Rectal smooth muscle tissue (tissue), 1 donor: ENCODE results near the gene LRRC8E.
"Not testable (repeated sequence)": the region's sequence is repeated elsewhere in the genome, so short reads cannot be mapped to it uniquely, and the experiment has no call there.

ENCODE experiments used
- H3K27ac ChIP-seq: one replicate; pipeline ENCODE4 v1.7.0; 2013; ENCODE audit warnings: low read depth, low read length, inconsistent platforms
- H3K27me3 ChIP-seq: one replicate; pipeline ENCODE4 v1.7.0; 2013; ENCODE audit warnings: low read length; ENCODE audit not compliant: control insufficient read depth, insufficient read depth
- H3K36me3 ChIP-seq: one replicate; pipeline ENCODE4 v1.7.0; 2013; ENCODE audit warnings: low read length; ENCODE audit not compliant: control insufficient read depth, insufficient read depth
- H3K4me1 ChIP-seq: one replicate; pipeline ENCODE4 v1.7.0; 2013; ENCODE audit warnings: low read length; ENCODE audit not compliant: control insufficient read depth, insufficient read depth
- H3K4me3 ChIP-seq: one replicate; pipeline ENCODE4 v1.7.0; 2013; ENCODE audit warnings: low read length
- H3K9ac ChIP-seq: one replicate; pipeline ENCODE4 v1.7.0; 2013; ENCODE audit warnings: low read length

Gene LRRC8E

GRCh38 chr19:7912697-7913564 lies 24.6 kb downstream of the LRRC8E start:
- H3K27me3 ChIP-seq = peaks cover 23% of the 10 kb centered on the region
- no peak overlapping the region for H3K27ac ChIP-seq
- peaks cover 15% of the 10 kb centered on the region for H3K36me3 ChIP-seq
- H3K9ac ChIP-seq = no peak overlapping the region
- H3K4me3 ChIP-seq = no peak overlapping the region
- no peaks in the 10 kb centered on the region for H3K4me1 ChIP-seq

GRCh38 chr19:7913652-7914051 lies 25.3 kb downstream of the LRRC8E start:
- Histone ChIP-seq H3K27me3 (peaks cover 26% of the 10 kb centered on the region), H3K9ac (no peak overlapping the region), H3K4me1 (no peaks in the 10 kb centered on the region), H3K36me3 (peaks cover 15% of the 10 kb centered on the region), H3K4me3 (no peak overlapping the region), H3K27ac (no peak overlapping the region)

- Histone ChIP-seq H3K27ac (no peak overlapping the region), H3K9ac (no peak overlapping the region), H3K4me1 (no peaks in the 10 kb centered on the region), H3K27me3 (peaks cover 30% of the 10 kb centered on the region), H3K36me3 (peaks cover 15% of the 10 kb centered on the region), H3K4me3 (no peak overlapping the region)
These were observed 25.8 kb downstream of the LRRC8E start for GRCh38 chr19:7914099-7914498.

- Histone ChIP-seq H3K9ac (no peak within 1 kb of the TSS), H3K27ac (no peak within 1 kb of the TSS), H3K36me3 (peaks cover 15% of the 10 kb centered on the region), H3K4me1 (no peaks in the 10 kb centered on the region), H3K27me3 (peaks cover 30% of the 10 kb centered on the region), H3K4me3 (no peak within 1 kb of the TSS)
These were observed 26.3 kb downstream of the LRRC8E start, which contains the start of gene TGFBR3L for GRCh38 chr19:7914598-7915045. Gene TGFBR3L (plus strand): TSS chr19:7914830.

DNA sequence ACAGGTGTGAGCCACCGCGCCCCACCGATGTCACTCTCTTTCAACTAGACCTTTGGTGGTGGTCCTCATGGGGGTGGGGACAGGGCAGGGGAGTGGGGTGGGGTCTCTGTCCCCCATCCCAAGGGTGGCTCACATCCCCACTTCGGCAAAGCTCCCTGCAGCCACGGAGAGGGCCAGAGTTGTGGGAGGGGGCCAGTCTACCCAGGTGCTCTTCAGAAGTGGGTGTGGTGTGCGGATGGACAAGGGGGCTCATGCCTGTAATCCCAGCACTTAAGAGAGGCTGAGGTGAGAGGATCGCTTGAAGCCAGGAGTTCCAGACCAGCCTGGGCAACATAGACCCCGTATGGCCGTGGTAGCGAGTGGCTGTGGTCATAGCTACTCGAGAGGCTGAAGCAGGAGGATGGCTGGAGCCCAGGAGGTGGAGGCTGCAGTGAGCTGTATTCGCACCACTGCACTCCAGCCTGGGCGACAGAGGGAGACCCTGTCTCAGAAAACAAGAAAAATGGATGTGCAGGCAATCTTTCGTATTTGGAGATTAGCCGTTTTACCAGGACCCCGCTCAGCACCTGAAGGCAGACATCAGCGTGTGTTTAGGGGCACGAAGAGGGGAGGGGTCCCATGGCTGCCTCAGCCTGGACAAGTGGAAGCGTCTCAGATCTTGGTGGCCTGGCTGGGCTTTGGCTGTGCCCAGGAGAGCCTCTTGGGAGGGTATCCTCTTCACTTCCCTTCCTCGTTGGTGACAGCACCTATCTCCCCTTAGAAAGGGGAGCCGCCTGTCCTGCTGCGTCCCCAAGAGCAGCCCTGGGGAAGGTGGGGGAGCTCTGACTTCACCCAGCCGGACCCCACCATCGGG lies 27.2 kb downstream of the LRRC8E start:
- H3K9ac ChIP-seq = no peak overlapping the region
- H3K27me3 ChIP-seq = peaks cover 30% of the 10 kb centered on the region
- H3K4me3 ChIP-seq = no peak overlapping the region
- H3K4me1 ChIP-seq = no peaks in the 10 kb centered on the region
- H3K27ac ChIP-seq = no peak overlapping the region
- peaks cover 12% of the 10 kb centered on the region for H3K36me3 ChIP-seq

GRCh38 chr19:7916103-7916954 lies 28.0 kb downstream of the LRRC8E start:
- H3K27me3 ChIP-seq = peaks cover 30% of the 10 kb centered on the region
- peaks cover 5% of the 10 kb centered on the region for H3K36me3 ChIP-seq
- H3K4me3 ChIP-seq = no peak overlapping the region
- no peak overlapping the region for H3K9ac ChIP-seq
- no peak overlapping the region for H3K27ac ChIP-seq
- H3K4me1 ChIP-seq = peaks cover under 1% of the 10 kb centered on the region

GRCh38 chr19:7916955-7917266 lies 28.6 kb downstream of the LRRC8E start:
- Histone ChIP-seq H3K27ac (no peak overlapping the region), H3K9ac (no peak overlapping the region), H3K27me3 (peaks cover 30% of the 10 kb centered on the region), H3K36me3 (peaks cover 3% of the 10 kb centered on the region), H3K4me1 (peaks cover 7% of the 10 kb centered on the region), H3K4me3 (no peak overlapping the region)

GRCh38 chr19:7917267-7918061 lies 29.2 kb downstream of the LRRC8E start:
- Histone ChIP-seq H3K36me3 (peaks cover 7% of the 10 kb centered on the region), H3K4me1 (peaks cover 12% of the 10 kb centered on the region), H3K9ac (no peak overlapping the region), H3K27me3 (peaks cover 30% of the 10 kb centered on the region), H3K27ac (no peak overlapping the region), H3K4me3 (peak overlapping the region; percentile 41)

DNA sequence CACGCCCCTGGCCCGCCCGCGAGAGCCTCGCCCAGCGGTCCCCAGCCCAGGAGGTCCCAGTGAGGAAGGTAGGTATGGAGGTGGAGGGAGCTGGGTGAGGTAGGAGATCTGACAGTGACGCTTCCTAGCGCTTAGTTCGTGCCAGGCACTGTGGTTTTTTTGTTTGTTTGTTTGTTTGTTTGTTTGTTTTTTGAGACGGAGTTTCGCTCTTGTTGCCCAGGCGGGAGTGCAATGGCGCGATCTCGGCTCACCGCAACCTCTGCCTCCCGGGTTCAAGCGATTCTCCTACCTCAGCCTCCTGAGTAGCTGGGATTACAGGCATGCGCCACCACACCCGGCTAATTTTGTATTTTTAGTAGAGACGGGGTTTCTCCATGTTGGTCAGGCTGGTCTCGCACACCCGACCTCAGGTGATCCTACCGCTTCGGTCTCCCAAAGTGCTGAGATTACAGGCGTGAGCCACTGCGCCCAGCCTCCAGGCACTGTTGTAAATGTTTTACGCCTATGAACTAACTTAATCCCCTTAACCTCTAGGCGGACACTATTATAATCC lies 29.8 kb downstream of the LRRC8E start:
- H3K9ac ChIP-seq, H3K27ac ChIP-seq, H3K4me3 ChIP-seq, H3K36me3 ChIP-seq: not testable (repeated sequence)
- Histone ChIP-seq H3K4me1 (peaks cover 19% of the 10 kb centered on the region), H3K27me3 (peaks cover 28% of the 10 kb centered on the region)

GRCh38 chr19:7918615-7919421 lies 30.5 kb downstream of the LRRC8E start:
- H3K36me3 ChIP-seq = peaks cover 8% of the 10 kb centered on the region
- no peak overlapping the region for H3K9ac ChIP-seq
- peaks cover 25% of the 10 kb centered on the region for H3K4me1 ChIP-seq
- H3K4me3 ChIP-seq = no peak overlapping the region
- no peak overlapping the region for H3K27ac ChIP-seq
- H3K27me3 ChIP-seq = peaks cover 28% of the 10 kb centered on the region
